Mucosa of descending colon (tissue), 3 donors: ENCODE measurements around the gene STMN1. TPM values are rescaled to one million over a fixed set of nuclear protein-coding genes. Genes with fewer than 3 reads are reported as not detected.

Source experiments
- ATAC-seq: fragments of 200-7000 bp; cut with Tn5 transposase; one replicate; pipeline ENCODE4 v1.9.1; 2020; ENCODE audit warnings: mild to moderate bottlenecking, moderate library complexity
- DNase-seq, 3 donors: peaks; one replicate each; pipeline ENCODE4 v3.0.0-alpha.2; 2020
- H3K36me3 ChIP-seq: fragments of 200-600 bp; one replicate; pipeline ENCODE4 v1.8.0; 2021; ENCODE audit warnings: low read depth, mild to moderate bottlenecking
- H3K4me1 ChIP-seq: fragments of 200-600 bp; one replicate; pipeline ENCODE4 v1.8.0; 2021; ENCODE audit warnings: low read depth, mild to moderate bottlenecking
- H3K4me3 ChIP-seq: fragments of 200-600 bp; one replicate; pipeline ENCODE4 v1.8.0; 2021; ENCODE audit warnings: mild to moderate bottlenecking
- H3K9me3 ChIP-seq: fragments of 200-600 bp; one replicate; pipeline ENCODE4 v1.8.0; 2021; ENCODE audit warnings: mild to moderate bottlenecking
- intact Hi-C, 2 donors: fragments of 100-400 bp; cut with DNase I in 1 of 2; cut with micrococcal nuclease in 1 of 2; formaldehyde crosslinking; loops; one replicate each; pipeline versions ENCODE4 v1.11.0 to v1.11.1; 2022; cut with DNase I, micrococcal nuclease
- total RNA-seq, 3 donors: library from RNA; stranded (reverse); fragmentation: NEBNext Ultra II Directional in 2 of 3; extraction: Animal tissue kit (Norgen Biotek cat#: 25700) in 2 of 3; gene quantifications; one replicate each; pipeline versions ENCODE4 v1.2.1 to v1.2.4, GENCODE V29; 2021 to 2023
- TF ChIP-seq, protein P1 (sequence below): fragments of 200-600 bp; IDR thresholded peaks from one replicate; pipeline ENCODE4 v1.8.0; 2022; ENCODE audit warnings: antibody characterized with exemption, mild to moderate bottlenecking
- donor health status: DM: no; HTN: no; CAD: no; lungs with moderate emphysema.
- donor health status: DM: no; HTN: no; CAD: no.
- donor health status: DM: no; HTN: yes; CAD: no.

Gene STMN1
- total RNA-seq, 3 donors from 2014 or later: 32.6 to 103 (median 52.6) TPM

DNA sequence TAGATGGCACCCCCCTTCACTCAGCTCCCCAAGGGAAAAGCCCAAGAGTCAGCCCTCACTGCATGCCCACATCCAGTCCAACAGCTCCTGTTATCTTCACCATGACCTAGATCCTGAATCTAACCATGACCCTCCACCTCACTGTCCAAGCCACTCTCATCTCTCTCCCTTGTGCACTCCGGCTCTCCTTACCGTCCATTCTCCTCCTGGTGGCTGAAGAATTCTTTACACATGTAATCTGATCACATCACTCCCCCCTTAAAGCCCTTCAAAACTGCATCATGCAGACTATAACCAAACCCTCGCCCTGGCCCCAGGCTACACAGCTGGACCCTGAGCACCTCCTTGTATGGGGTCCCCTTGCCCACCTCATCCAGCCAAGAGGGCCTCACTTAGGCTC is 16.7 kb downstream of the STMN1 start:
- Histone ChIP-seq H3K9me3 (no peaks in the 10 kb centered on the region), H3K4me1 (peaks cover 9% of the 10 kb centered on the region), H3K4me3 (no peak overlapping the region), H3K36me3 (no peaks in the 10 kb centered on the region)
- TF ChIP-seq, protein P1, sequence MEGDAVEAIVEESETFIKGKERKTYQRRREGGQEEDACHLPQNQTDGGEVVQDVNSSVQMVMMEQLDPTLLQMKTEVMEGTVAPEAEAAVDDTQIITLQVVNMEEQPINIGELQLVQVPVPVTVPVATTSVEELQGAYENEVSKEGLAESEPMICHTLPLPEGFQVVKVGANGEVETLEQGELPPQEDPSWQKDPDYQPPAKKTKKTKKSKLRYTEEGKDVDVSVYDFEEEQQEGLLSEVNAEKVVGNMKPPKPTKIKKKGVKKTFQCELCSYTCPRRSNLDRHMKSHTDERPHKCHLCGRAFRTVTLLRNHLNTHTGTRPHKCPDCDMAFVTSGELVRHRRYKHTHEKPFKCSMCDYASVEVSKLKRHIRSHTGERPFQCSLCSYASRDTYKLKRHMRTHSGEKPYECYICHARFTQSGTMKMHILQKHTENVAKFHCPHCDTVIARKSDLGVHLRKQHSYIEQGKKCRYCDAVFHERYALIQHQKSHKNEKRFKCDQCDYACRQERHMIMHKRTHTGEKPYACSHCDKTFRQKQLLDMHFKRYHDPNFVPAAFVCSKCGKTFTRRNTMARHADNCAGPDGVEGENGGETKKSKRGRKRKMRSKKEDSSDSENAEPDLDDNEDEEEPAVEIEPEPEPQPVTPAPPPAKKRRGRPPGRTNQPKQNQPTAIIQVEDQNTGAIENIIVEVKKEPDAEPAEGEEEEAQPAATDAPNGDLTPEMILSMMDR: no peak
- DNase-seq (no peak), ATAC-seq (peak; percentile 2)
- intact Hi-C loops: no loop called here

DNA sequence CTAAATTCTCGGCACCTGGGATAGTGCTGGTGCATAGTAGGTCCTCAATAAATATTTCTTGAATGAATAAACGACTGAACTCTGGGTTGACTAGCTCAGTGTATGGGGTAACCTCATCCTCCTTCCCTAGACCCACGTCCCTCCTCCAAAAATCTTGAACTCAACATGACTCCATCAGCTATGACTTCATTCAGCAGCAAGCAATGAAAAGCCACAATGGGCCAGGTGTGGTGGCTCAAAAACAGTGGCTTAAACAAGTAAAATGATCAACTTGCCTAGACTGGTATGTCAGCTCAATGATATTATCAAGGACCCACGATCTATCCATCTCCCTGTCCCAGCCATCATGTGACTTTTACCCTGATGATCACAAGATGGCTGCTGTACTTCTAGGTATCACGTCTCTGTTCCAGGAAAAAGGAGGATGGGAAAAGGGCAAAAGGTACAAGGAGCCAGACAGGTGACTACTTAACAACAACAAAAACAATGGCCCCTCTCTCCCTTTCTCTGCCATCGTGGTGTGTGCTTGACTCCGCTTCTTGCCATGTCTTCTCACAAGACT is 17.7 kb downstream of the STMN1 start:
- Histone ChIP-seq H3K36me3 (no peaks in the 10 kb centered on the region), H3K4me3 (no peak overlapping the region), H3K4me1 (peaks cover 9% of the 10 kb centered on the region), H3K9me3 (no peaks in the 10 kb centered on the region)
- DNase-seq (no peak), ATAC-seq (no peak)
- TF ChIP-seq, protein P1: no peak
- intact Hi-C loops: no loop called here

DNA sequence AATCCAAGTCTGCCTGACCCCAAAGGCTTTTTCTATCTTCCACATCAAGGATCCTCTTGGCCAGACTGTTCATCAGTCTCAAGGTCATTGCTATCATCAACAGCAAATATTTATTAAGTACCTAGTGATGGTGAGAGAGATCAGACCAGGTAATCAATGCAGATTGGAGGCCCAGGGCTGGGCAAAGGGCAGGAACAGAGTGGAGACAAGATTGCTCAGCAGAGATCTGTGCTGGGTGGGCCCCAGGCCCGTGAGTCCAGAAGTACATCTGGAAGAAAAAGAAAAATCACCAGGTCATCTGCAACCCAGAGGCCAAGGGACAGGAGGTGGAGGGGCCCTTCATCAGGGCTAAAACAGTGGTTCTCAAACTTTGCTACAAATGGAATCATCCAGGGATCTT is 20.6 kb downstream of the STMN1 start:
- Histone ChIP-seq H3K4me3 (no peak overlapping the region), H3K9me3 (no peaks in the 10 kb centered on the region), H3K4me1 (peaks cover 8% of the 10 kb centered on the region), H3K36me3 (no peaks in the 10 kb centered on the region)
- TF ChIP-seq, protein P1: no peak
- no peak for ATAC-seq
- intact Hi-C loops: no loop called here
- DNase-seq: no peak

DNA sequence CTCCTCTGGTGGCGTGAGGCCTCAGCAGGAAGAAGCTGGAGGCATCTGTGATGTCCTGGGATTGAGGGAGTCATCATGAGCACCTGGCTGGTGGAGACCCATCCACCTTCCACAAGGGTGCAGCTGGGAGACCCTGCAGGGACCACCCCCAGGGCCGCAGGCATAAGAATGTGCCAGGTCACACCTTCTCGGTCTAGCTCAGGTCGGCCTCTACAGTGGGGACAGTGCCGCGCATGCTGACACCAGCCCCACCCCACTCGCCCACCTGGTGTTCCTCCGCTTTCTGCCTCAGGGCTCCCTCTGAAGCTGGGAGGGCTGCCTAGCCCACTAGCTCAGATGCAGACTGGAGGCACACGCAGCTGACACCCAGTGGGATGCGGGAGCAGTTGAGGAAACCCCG is 25.0 kb downstream of the STMN1 start:
- Histone ChIP-seq H3K4me3 (no peak overlapping the region), H3K36me3 (no peaks in the 10 kb centered on the region), H3K4me1 (no peaks in the 10 kb centered on the region), H3K9me3 (no peaks in the 10 kb centered on the region)
- DNase-seq (no peak), ATAC-seq (no peak)
- intact Hi-C loops: no loop called here
- TF ChIP-seq, protein P1: no peak

DNA sequence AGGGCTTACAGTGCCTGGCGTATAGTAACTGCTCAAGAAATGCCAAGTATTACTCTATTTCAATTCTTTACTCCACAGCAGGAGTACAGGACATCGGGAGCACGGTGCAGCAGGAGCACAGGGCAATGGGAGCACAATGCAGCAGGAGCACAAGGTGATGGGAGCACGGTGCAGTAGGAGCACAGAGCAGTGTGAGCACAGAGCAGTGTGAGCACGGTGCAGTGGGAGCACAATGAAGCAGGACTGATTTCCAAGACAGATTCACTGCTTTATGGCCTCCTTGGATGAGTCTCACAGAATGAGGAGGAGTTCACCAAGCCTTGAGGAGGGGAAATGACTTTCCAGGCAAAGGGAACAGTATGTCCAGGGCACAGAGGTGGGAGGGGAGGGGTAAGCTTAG is 25.7 kb downstream of the STMN1 start:
- ATAC-seq (no peak), DNase-seq (no peak)
- Histone ChIP-seq H3K4me1 (peaks cover 4% of the 10 kb centered on the region), H3K9me3 (no peaks in the 10 kb centered on the region), H3K36me3 (no peaks in the 10 kb centered on the region), H3K4me3 (no peak overlapping the region)
- intact Hi-C loops: no loop called here
- TF ChIP-seq, protein P1: no peak

DNA sequence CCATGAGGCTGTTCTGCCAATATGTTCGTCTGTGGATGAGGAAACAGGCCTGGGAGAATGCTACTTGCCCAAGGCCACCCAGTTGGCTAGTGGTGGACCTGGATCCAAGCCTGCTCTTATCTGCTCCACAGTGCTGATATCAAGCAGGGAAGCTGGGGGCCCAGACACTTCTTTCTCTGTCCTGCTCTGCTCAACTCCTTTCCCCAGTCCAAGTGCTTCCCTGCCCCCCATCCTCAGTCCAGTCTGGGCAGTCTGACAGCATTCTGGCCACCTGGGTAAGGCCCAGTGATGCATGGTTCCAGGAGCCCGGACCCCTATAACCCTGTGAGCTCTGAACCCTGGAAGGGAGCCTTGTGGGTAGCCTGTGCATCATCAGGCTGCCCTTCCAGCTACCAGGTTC is 26.5 kb downstream of the STMN1 start:
- ATAC-seq (no peak), DNase-seq (no peak)
- intact Hi-C loops: no loop called here

More for the DNA sequence above, 26.5 kb downstream of the STMN1 start:
- H3K36me3 ChIP-seq: no peaks in the 10 kb centered on the region
- TF ChIP-seq, protein P1: no peak
- no peak overlapping the region for H3K4me3 ChIP-seq
- H3K9me3 ChIP-seq: no peaks in the 10 kb centered on the region
- H3K4me1 ChIP-seq: peaks cover 9% of the 10 kb centered on the region
